A673 (cell line): ENCODE measurements around the gene IRAK3. TPM values are rescaled to one million over a fixed set of nuclear protein-coding genes. Genes with fewer than 3 reads are reported as not detected.

ENCODE experiments used
- BruUV-seq: library from RNA; stranded (reverse); fragments of 400-500 nt; replicated peaks from 2 replicates; lab custom pipeline; 2021; lab: Mats Ljungman, UMichigan
- CTCF ChIA-PET: fragments of 300-600 bp; sonication (Branson Sonifier 250); formaldehyde crosslinking; loops from one replicate; lab custom pipeline; 2022; ENCODE audit warnings: antibody characterized with exemption; lab: Charles Lee
- POLR2A ChIA-PET: fragments of 300-600 bp; sonication (Branson Sonifier 250); formaldehyde crosslinking; loops from one replicate; lab custom pipeline; 2022; ENCODE audit warnings: antibody characterized with exemption; ENCODE audit not compliant: low non-redundant PET; lab: Charles Lee
- DNase-seq: peaks from one replicate; pipeline ENCODE4 v3.0.0-alpha.2; 2015; ENCODE audit warnings: low spot score
- H3K27ac ChIP-seq: fragments of 200-600 bp; sonication (generic); 2 replicates; pipeline ENCODE4 v1.5.1; 2016; ENCODE audit warnings: mixed run types, low read depth, mild to moderate bottlenecking, mixed read lengths, antibody characterized with exemption, low read length; ENCODE audit not compliant: poor library complexity, severe bottlenecking
- H3K27me3 ChIP-seq: fragments of 200-600 bp; sonication (generic); replicated peaks from 2 replicates; pipeline ENCODE4 v1.6.1; 2017; ENCODE audit warnings: mixed run types, low read depth, mild to moderate bottlenecking, mixed read lengths, antibody characterized with exemption, low read length; ENCODE audit not compliant: insufficient read depth, poor library complexity
- H3K36me3 ChIP-seq: fragments of 200-600 bp; sonication (generic); 2 replicates; pipeline ENCODE4 v1.6.1; 2016; ENCODE audit warnings: mixed run types, mild to moderate bottlenecking, mixed read lengths, antibody characterized with exemption, low read length; ENCODE audit not compliant: insufficient read depth, poor library complexity, severe bottlenecking
- H3K4me1 ChIP-seq: fragments of 200-600 bp; sonication (generic); 2 replicates; pipeline ENCODE4 v1.6.1; 2017; ENCODE audit warnings: mixed run types, mild to moderate bottlenecking, mixed read lengths, antibody characterized with exemption, low read length; ENCODE audit not compliant: insufficient read depth, poor library complexity, severe bottlenecking
- H3K4me3 ChIP-seq: fragments of 200-600 bp; sonication (generic); 2 replicates; pipeline ENCODE4 v1.5.1; 2016; ENCODE audit warnings: low read depth, mixed run types, mild to moderate bottlenecking, mixed read lengths, low read length; ENCODE audit not compliant: poor library complexity, severe bottlenecking
- H3K9me3 ChIP-seq: fragments of 200-600 bp; sonication (generic); 2 replicates; pipeline ENCODE4 v1.6.1; 2016; ENCODE audit warnings: mixed run types, low read depth, mild to moderate bottlenecking, mixed read lengths, antibody characterized with exemption, low read length; ENCODE audit not compliant: poor library complexity, severe bottlenecking
- EZH2 ChIP-seq: fragments of 200-600 bp; sonication (generic); IDR thresholded peaks from 2 replicates; pipeline ENCODE4 v1.6.1; 2017; ENCODE audit warnings: borderline replicate concordance, low read depth, mild to moderate bottlenecking, mixed read lengths, antibody characterized with exemption, low read length; ENCODE audit not compliant: poor library complexity, severe bottlenecking
- intact Hi-C: fragments of 100-400 bp; cut with micrococcal nuclease; formaldehyde crosslinking; loops from one replicate; pipeline ENCODE4 v1.10.0; 2022; ENCODE audit not compliant: unreplicated experiment
- total RNA-seq: library from RNA; stranded (reverse); gene quantifications from 2 replicates; pipeline ENCODE4 v1.2.3, GENCODE V29; 2021
- TF ChIP-seq, protein P1 (sequence below): fragments of 300-800, 200-600 bp; sonication (generic); conservative IDR thresholded peaks from 2 replicates; pipeline ENCODE4 v1.5.1; 2017; ENCODE audit warnings: low read depth, mild to moderate bottlenecking, antibody characterized with exemption, low read length, moderate library complexity, mixed read lengths

The IRAK3 gene
- total RNA-seq, 1 experiment from 2014 or later = 0.19 TPM

DNA sequence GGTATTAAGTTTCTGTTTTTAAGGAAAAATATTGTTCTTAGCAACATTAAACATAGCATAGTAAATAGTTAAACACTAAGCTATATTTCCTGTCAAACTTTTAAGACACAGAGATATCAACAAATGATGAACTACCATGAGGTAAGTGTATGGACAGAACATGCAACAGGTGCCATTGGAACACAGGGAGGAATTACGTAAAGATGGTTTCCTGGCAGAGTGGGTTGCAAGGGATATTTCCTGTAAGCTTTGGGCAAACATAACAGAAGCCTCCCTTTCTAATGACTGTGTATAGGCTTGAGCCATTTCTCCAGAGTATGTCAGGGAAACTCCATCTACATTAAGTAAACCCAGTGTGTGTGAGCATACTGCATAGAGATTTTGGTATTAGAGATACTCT, 81.6 kb downstream of the IRAK3 start:
- H3K27me3 ChIP-seq = no peaks in the 10 kb centered on the region
- POLR2A ChIA-PET = interaction anchor here (0.6 kb wide), 1 partner anchor 237 kb away, joined by 3 read pairs; no protein-coding TSS in a partner anchor

DNA sequence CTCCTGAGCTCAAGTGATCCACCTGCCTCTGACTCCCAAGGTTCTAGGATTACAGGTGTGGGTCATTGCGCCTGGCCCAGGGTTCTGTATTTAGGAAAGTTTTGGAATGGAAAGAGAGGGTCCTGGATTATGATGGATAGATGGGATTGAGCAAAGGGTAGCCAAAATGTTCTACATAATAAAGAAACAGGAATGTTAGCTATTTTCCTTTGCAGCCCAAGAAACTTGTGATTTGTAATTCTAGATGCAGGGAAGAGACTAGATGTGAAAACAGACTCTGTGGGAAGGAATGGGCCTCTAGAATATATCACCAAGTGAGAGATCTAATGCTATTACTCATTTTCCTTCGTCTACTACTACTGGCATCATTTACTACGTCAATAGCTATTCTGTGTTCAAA, 83.6 kb downstream of the IRAK3 start:
- no peak for DNase-seq
- H3K27ac ChIP-seq = no peak overlapping the region
- ChIA-PET CTCF (no interaction called here), POLR2A (no interaction called here)
- BruUV-seq = no TSS peak
- H3K4me3 ChIP-seq = no peak overlapping the region
- H3K36me3 ChIP-seq = no peaks in the 10 kb centered on the region
- TF ChIP-seq, protein P1, sequence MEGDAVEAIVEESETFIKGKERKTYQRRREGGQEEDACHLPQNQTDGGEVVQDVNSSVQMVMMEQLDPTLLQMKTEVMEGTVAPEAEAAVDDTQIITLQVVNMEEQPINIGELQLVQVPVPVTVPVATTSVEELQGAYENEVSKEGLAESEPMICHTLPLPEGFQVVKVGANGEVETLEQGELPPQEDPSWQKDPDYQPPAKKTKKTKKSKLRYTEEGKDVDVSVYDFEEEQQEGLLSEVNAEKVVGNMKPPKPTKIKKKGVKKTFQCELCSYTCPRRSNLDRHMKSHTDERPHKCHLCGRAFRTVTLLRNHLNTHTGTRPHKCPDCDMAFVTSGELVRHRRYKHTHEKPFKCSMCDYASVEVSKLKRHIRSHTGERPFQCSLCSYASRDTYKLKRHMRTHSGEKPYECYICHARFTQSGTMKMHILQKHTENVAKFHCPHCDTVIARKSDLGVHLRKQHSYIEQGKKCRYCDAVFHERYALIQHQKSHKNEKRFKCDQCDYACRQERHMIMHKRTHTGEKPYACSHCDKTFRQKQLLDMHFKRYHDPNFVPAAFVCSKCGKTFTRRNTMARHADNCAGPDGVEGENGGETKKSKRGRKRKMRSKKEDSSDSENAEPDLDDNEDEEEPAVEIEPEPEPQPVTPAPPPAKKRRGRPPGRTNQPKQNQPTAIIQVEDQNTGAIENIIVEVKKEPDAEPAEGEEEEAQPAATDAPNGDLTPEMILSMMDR = no peak
- TF ChIP-seq EZH2 = no peak
- H3K9me3 ChIP-seq = no peaks in the 10 kb centered on the region
- intact Hi-C loops = no loop called here
- H3K4me1 ChIP-seq = no peaks in the 10 kb centered on the region
- H3K27me3 ChIP-seq = no peaks in the 10 kb centered on the region

More for the DNA sequence above, 81.6 kb downstream of the IRAK3 start:
- BruUV-seq = no TSS peak
- no peak overlapping the region for H3K27ac ChIP-seq
- DNase-seq = no peak
- intact Hi-C loops = no loop called here
- no peak overlapping the region for H3K4me3 ChIP-seq
- no peaks in the 10 kb centered on the region for H3K9me3 ChIP-seq
- CTCF ChIA-PET = no interaction called here
- no peak for TF ChIP-seq EZH2
- TF ChIP-seq, protein P1 = no peak
- no peaks in the 10 kb centered on the region for H3K36me3 ChIP-seq
- H3K4me1 ChIP-seq = no peaks in the 10 kb centered on the region

DNA sequence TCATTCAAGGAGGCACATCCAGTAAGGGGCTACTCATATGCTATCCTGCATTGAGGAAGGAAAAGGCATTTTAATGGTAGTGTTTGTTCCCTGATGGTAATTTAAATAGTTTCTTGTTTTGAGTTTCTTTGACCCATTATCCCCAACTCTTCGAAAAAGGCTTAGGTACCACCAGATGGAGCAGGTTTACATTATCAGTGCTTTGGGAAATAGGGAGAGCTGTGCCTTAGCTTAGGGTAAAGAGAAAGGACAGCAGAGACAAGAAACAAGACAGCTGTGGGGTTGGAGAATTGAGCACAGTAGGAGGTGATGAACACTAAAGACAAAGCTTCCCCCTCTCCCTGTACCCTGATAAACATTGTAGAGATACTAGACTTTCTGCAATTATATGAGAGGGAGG, 84.1 kb downstream of the IRAK3 start:
- no peaks in the 10 kb centered on the region for H3K4me1 ChIP-seq
- intact Hi-C loops = no loop called here
- H3K27me3 ChIP-seq = no peaks in the 10 kb centered on the region
- no peak overlapping the region for H3K27ac ChIP-seq
- POLR2A ChIA-PET = no interaction called here
- H3K9me3 ChIP-seq = no peaks in the 10 kb centered on the region
- CTCF ChIA-PET = no interaction called here
- H3K4me3 ChIP-seq = no peak overlapping the region
- no TSS peak for BruUV-seq
- no peak for TF ChIP-seq EZH2
- TF ChIP-seq, protein P1 = no peak
- DNase-seq = no peak
- H3K36me3 ChIP-seq = no peaks in the 10 kb centered on the region
